Measurements from ENCODE around the gene PDIA6. TPM values are rescaled to one million over a fixed set of nuclear protein-coding genes. Genes with fewer than 3 reads are reported as not detected.
"Not testable (repeated sequence)": the region's sequence is repeated elsewhere in the genome, so short reads cannot be mapped to it uniquely, and the experiment has no call there.

PDIA6 gene
- total RNA-seq, 3 donors from 2014 or later: 121 to 168 (median 126) TPM

DNA sequence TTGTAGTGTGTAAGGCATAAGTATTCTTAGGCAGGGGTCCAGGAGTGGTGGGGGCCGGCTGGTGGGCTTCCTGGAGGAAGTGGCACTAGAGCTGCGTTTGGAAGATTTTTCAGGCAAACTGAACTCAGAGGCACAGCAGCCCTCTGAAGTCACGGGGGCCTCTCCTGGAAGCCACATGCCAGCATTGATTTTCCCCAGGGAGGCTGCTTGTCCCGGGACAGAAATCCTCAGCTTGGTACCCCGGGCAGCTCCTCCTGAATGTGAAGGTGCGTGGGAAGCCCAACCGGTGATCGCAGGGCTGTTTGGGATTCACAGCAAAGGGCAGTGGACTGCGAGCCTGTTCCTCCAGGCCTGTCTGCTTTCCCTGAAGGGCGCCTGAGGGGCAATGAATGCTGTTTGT is 1.6 kb upstream of the PDIA6 start:
- no peak overlapping the region for H3K4me3 ChIP-seq
- H3K9me3 ChIP-seq: no peaks in the 10 kb centered on the region
- peaks cover 15% of the 10 kb centered on the region for H3K4me1 ChIP-seq (ENCODE audit: low read depth)
- no peaks in the 10 kb centered on the region for H3K36me3 ChIP-seq (ENCODE audit: low read depth)
- DNase-seq: no peak
- no peak for ATAC-seq
- TF ChIP-seq, protein P1, sequence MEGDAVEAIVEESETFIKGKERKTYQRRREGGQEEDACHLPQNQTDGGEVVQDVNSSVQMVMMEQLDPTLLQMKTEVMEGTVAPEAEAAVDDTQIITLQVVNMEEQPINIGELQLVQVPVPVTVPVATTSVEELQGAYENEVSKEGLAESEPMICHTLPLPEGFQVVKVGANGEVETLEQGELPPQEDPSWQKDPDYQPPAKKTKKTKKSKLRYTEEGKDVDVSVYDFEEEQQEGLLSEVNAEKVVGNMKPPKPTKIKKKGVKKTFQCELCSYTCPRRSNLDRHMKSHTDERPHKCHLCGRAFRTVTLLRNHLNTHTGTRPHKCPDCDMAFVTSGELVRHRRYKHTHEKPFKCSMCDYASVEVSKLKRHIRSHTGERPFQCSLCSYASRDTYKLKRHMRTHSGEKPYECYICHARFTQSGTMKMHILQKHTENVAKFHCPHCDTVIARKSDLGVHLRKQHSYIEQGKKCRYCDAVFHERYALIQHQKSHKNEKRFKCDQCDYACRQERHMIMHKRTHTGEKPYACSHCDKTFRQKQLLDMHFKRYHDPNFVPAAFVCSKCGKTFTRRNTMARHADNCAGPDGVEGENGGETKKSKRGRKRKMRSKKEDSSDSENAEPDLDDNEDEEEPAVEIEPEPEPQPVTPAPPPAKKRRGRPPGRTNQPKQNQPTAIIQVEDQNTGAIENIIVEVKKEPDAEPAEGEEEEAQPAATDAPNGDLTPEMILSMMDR (IDR thresholded peaks at IDR 0.05): no peak
- intact Hi-C loops (cut with DNase I, micrococcal nuclease): no loop called here

DNA sequence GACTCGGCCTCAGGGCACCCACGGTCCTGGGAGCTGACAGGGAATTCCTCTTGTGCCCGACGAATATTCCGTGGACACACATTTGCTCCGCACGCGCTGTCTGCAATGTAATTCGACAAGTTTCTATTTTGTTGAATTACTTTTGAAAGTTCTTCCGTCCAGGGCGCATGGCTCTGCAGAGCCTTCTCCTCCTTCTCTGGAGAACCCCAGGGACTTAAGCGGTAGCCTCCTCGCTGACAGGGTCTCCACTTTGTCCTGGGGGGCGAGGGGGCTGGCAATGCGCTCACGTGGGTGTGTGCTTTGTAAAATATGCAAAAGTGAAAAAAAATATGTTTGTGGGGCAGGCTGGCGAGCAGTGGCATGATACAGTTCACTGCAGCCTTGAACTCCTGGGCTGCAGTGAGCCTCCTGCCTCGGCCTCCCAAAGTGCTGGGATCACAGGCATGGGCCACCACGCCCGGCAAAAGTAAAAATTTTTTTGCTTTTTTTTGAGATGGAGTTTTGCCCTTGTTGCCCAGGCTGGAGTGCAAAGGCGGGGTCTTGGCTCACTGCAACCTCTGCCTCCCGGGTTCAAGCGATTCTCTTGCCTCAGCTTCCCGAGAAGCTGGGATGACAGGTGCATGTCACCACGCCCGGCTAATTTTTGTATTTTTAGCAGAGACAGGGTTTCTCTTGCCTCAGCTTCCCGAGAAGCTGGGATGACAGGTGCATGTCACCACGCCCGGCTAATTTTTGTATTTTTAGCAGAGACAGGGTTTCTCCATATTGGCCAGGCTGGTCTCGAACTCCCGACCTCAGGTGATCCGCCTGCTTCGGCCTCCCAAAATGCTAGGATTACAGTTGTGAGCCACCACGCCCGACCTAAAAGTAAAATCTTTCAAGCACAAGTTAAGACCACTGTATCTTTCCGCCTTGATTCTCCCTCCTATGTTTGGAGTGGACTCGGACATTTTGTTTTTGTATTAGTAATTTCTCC is 866 bp upstream of the PDIA6 start:
- ATAC-seq: peak; percentile 21
- Histone ChIP-seq H3K4me1 (ENCODE audit: low read depth) (peaks cover 19% of the 10 kb centered on the region), H3K4me3 (peak overlapping the region; percentile 92)
- intact Hi-C loops (cut with DNase I, micrococcal nuclease); DNase-seq; H3K36me3 ChIP-seq (ENCODE audit: low read depth); H3K9me3 ChIP-seq: not testable (repeated sequence)

DNA sequence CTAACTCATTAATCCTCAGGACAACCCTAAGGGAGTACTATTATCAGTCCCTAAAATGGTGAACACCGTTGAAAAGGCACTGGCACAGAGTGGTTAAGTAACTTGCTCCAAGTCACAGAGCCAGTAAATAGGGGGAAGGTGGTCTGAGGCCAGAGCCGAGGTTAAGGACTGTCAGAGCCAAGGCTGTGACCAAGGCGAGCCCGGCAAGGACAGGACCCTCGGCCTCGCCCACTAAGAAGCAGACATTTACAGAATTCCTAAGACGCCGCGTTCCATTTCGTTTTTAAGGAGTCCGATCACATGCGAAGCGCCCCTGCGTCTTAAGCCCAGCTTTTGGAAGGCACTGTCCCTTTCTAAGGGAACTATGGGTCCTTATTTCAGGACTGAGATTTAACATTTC is 1.1 kb downstream of the PDIA6 start:
- Histone ChIP-seq H3K4me3 (peak overlapping the region; percentile 92), H3K9me3 (no peaks in the 10 kb centered on the region), H3K36me3 (ENCODE audit: low read depth) (no peaks in the 10 kb centered on the region), H3K4me1 (ENCODE audit: low read depth) (peaks cover 19% of the 10 kb centered on the region)
- intact Hi-C loops (cut with DNase I, micrococcal nuclease): no loop called here
- ATAC-seq (no peak), DNase-seq (no peak)
- TF ChIP-seq, protein P1 (IDR thresholded peaks at IDR 0.05): no peak

DNA sequence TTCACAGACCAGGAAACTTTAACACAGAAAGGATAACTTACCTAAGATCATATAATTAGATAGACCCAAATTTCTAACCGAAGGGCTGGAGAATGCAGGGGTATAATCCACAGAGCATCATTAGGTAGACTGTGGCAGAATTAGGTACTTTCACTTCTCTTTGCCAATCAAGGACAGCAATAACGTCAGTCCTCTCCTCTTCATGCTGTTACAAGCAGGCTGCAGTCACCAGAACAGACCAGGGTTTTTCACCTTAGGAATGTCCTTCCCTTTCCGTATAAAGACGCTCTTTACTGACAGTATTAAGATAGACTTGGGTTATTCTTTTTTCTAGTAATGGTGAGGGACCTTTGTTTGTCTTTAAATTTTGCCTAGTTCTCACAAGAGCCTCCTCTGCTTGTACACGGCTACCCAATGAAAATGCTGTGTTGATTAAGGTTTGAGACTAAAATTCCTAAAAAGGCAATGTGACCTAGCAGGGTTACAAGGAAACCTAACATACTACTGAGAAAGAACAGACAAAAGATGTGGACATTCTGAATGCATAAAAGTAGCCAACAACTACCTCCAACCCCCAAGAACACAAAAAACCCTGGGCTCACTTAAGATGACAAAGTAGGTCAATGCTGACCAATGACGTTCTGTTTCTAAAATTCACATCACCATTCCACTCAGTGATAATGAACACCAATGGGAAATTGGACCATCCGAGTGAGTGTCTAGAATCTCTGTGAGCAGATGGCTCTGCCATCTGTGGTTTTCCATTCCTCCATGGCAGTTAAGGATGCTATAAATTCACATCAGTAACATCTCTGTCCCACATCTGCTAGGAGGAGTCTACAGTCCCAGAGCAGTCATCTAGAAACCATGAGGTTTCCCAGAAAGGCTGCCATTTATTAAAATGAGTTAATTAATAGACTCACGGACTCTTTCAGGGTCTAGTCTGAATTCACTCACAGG is 2.1 kb downstream of the PDIA6 start:
- no peak for DNase-seq
- Histone ChIP-seq H3K36me3 (ENCODE audit: low read depth) (no peaks in the 10 kb centered on the region), H3K9me3 (no peaks in the 10 kb centered on the region), H3K4me1 (ENCODE audit: low read depth) (peaks cover 19% of the 10 kb centered on the region), H3K4me3 (no peak overlapping the region)
- ATAC-seq: no peak
- TF ChIP-seq, protein P1 (IDR thresholded peaks at IDR 0.05): no peak
- intact Hi-C loops (cut with DNase I, micrococcal nuclease): no loop called here

DNA sequence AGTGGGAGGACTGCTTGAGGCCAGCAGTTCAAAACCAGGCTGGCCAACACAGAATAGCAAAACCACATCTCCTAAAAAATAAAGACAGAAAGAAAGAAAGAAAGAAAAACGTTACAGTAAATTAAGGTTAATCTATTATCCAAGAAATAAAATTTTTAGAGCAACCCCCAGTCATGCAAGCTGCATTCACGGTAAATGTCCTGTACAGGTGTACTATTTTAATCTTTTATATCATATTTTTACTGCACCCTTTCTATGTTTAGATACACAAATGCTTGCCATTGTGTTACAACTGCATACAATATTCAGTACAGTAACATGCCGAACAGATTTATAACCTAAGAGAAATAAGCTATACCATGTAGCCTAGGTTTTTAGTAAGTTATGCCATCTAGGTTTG is 6.0 kb downstream of the PDIA6 start:
- TF ChIP-seq, protein P1 (IDR thresholded peaks at IDR 0.05): no peak
- ATAC-seq: no peak
- Histone ChIP-seq H3K4me1 (ENCODE audit: low read depth) (peaks cover 15% of the 10 kb centered on the region), H3K36me3 (ENCODE audit: low read depth) (no peaks in the 10 kb centered on the region), H3K4me3 (no peak overlapping the region), H3K9me3 (no peaks in the 10 kb centered on the region)
- intact Hi-C loops (cut with DNase I, micrococcal nuclease): no loop called here
- no peak for DNase-seq

DNA sequence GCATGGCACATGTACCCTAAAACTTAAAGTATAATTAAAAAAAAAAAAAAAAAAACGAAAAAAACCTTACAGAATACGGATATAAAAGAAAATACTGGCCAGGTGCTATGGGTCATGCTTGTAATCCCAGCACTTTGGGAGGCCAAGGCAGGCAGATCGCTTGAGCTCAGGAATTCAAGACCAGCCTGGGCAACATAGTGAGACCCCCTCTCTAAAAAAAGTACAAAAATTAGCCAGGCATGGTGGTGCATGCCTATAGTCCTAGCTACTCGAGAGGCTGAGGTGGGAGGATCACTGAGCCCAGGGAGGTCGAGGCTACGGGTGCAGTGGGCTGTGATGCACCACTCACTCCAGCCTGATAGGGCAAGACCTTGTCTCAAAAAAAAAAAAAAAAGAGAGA is 6.6 kb downstream of the PDIA6 start:
- ATAC-seq; intact Hi-C loops (cut with DNase I, micrococcal nuclease); H3K36me3 ChIP-seq (ENCODE audit: low read depth); H3K4me3 ChIP-seq; H3K9me3 ChIP-seq; DNase-seq: not testable (repeated sequence)
- peaks cover 14% of the 10 kb centered on the region for H3K4me1 ChIP-seq (ENCODE audit: low read depth)

All from mucosa of descending colon (tissue), 3 donors.